HL-60 (cell line): Measurements from ENCODE around the gene RTN4R.
"Not testable (repeated sequence)": the region's sequence is repeated elsewhere in the genome, so short reads cannot be mapped to it uniquely, and the experiment has no call there.

ENCODE experiments used
- DNase-seq, 2 experiments: peaks; one replicate each; pipeline ENCODE4 v3.0.0-alpha.2; 2010 to 2020; ENCODE audit warnings: low read depth in 1 of 2, low spot score in 1 of 2
- H3K27ac ChIP-seq: fragments of 250-450 bp; sonication (Bioruptor Pico); replicated peaks from 2 replicates; pipeline ENCODE4 v1.5.1; 2020; ENCODE audit warnings: mild to moderate bottlenecking, moderate library complexity
- H3K27me3 ChIP-seq: fragments of 250-450 bp; sonication (Bioruptor Pico); 2 replicates; pipeline ENCODE4 v1.5.1; 2021; ENCODE audit warnings: mild to moderate bottlenecking, moderate library complexity; ENCODE audit not compliant: insufficient read depth, poor library complexity, severe bottlenecking
- H3K4me3 ChIP-seq: replicated peaks from 2 replicates; pipeline ENCODE4 v1.5.1; 2011; ENCODE audit warnings: mild to moderate bottlenecking, control low read depth, low read length; ENCODE audit not compliant: insufficient read depth
- CTCF ChIP-seq: IDR thresholded peaks from one replicate; pipeline ENCODE4 v1.5.1; 2011; ENCODE audit warnings: low read length, control low read depth, inconsistent platforms; ENCODE audit not compliant: insufficient read depth
- GABPA ChIP-seq: IDR thresholded peaks from 2 replicates; pipeline ENCODE4 v1.6.1; 2012; ENCODE audit warnings: low read depth
- POLR2AphosphoS5 ChIP-seq: IDR thresholded peaks from 2 replicates; pipeline ENCODE4 v1.6.1; 2012; ENCODE audit warnings: low read depth
- REST ChIP-seq: IDR thresholded peaks from 2 replicates; pipeline ENCODE4 v1.6.1; 2012; ENCODE audit warnings: low read depth; ENCODE audit not compliant: insufficient replicate concordance
- SPI1 ChIP-seq: IDR thresholded peaks from 2 replicates; pipeline ENCODE4 v1.6.1; 2012; ENCODE audit warnings: low read depth, mild to moderate bottlenecking, borderline replicate concordance

RTN4R gene

GRCh38 chr22:20279662-20280134 is 11.6 kb upstream of the RTN4R start:
- TF ChIP-seq SPI1 = no peak
- TF ChIP-seq GABPA = no peak
- TF ChIP-seq CTCF = no peak
- no peak for TF ChIP-seq POLR2AphosphoS5
- TF ChIP-seq REST = no peak
- H3K27me3 ChIP-seq = no peaks in the 10 kb centered on the region
- no peak overlapping the region for H3K4me3 ChIP-seq
- no peak for DNase-seq
- no peak overlapping the region for H3K27ac ChIP-seq

- not testable (repeated sequence) for H3K27me3 ChIP-seq, H3K4me3 ChIP-seq, DNase-seq, H3K27ac ChIP-seq
Measured at GRCh38 chr22:20278726-20279490, 10.8 kb upstream of the RTN4R start.

- not testable (repeated sequence) for DNase-seq, H3K27ac ChIP-seq, H3K27me3 ChIP-seq, H3K4me3 ChIP-seq
Measured at GRCh38 chr22:20277936-20278635, 10.0 kb upstream of the RTN4R start.

DNA sequence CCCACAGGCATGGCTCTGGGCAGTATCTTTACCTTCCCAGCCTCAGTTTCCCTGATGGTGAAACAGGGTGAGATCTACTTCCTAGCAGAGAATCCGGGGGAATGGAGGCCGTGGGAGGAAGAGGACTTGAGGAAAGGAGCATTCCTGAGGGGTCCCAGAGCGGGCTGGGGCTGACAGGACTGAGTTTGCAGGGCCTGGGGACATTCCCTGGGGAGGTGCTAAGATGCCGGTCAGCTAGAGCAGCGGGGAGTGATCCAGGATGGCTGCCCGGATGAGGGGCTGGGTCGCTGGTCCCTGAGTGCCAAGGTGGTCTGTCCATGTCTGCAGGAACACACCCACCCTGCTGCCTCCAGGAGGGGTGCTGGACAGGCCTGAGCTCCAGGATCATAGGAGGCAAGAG is 8.3 kb upstream of the RTN4R start:
- TF ChIP-seq SPI1 (no peak), REST (no peak), GABPA (no peak), CTCF (no peak), POLR2AphosphoS5 (no peak)
- Histone ChIP-seq H3K4me3 (no peak overlapping the region), H3K27me3 (no peaks in the 10 kb centered on the region), H3K27ac (no peak overlapping the region)
- DNase-seq = no peak
